ENCODE results near the gene REG1A. TPM values are rescaled to one million over a fixed set of nuclear protein-coding genes. Genes with fewer than 3 reads are reported as not detected.

Gene REG1A
- total RNA-seq, 1 experiment from 2014 or later, result 4.3 TPM

DNA sequence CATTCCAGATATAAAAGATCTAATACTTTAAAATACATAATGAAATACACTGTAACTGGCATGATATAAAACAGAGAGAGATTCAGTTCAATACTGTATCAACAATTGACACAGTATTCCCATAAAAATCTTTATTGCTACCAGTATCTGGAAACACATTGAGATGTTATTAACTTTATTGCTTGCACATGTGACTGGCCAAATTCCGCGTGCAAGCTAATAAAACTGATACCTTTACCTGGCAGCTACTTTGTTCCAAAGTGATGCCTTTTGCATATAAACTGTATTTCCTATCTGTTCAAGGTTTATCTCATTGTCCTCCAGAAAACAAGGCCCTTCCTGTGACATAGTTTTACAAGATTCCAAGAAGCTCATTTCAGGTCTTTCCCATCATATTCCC, 17.1 kb upstream of the REG1A start:
- CTCF ChIA-PET, result no interaction called here

DNA sequence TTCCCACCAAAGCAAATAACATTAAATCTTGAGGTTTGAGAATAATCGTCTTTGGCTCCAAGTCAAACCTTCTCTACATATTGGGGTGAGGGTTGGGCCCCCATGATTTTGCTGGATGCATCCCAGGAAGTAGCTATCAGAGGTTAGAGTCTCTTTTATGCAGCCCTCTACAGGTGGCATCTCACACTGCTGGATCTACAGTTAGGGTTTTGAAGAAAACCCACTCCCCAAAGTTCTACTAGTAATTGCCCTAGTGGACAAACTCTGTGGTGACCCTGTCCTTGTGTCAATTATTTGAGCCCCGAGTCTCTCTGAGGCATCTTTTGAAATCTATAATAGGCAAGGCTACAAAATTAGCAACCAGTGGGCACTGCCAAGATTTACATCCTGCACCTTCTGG, 15.0 kb upstream of the REG1A start:
- no peak overlapping the region for H3K27ac ChIP-seq (ENCODE audit: low read length)
- no TSS peak for BruUV-seq (replicated peaks)
- CTCF ChIA-PET, result no interaction called here
- in situ Hi-C loops (cut with HindIII; ENCODE audit: low pct_unique_long_range_greater_than_20kb, low sequenced_read_pairs), result no loop called here
- H3K27me3 ChIP-seq (ENCODE audit: control insufficient read depth, insufficient read depth, low read length), result no peaks in the 10 kb centered on the region
- no peaks in the 10 kb centered on the region for H3K4me1 ChIP-seq (ENCODE audit: control insufficient read depth, insufficient read depth, low read length)
- no peaks in the 10 kb centered on the region for H3K36me3 ChIP-seq (ENCODE audit: control insufficient read depth, insufficient read depth, low read length)
- ATAC-seq, result no peak
- TF ChIP-seq, protein P1, sequence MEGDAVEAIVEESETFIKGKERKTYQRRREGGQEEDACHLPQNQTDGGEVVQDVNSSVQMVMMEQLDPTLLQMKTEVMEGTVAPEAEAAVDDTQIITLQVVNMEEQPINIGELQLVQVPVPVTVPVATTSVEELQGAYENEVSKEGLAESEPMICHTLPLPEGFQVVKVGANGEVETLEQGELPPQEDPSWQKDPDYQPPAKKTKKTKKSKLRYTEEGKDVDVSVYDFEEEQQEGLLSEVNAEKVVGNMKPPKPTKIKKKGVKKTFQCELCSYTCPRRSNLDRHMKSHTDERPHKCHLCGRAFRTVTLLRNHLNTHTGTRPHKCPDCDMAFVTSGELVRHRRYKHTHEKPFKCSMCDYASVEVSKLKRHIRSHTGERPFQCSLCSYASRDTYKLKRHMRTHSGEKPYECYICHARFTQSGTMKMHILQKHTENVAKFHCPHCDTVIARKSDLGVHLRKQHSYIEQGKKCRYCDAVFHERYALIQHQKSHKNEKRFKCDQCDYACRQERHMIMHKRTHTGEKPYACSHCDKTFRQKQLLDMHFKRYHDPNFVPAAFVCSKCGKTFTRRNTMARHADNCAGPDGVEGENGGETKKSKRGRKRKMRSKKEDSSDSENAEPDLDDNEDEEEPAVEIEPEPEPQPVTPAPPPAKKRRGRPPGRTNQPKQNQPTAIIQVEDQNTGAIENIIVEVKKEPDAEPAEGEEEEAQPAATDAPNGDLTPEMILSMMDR (IDR thresholded peaks at IDR 0.05), result no peak; the same call in 1 of the 2 replicates
- TF ChIP-seq, protein P2, sequence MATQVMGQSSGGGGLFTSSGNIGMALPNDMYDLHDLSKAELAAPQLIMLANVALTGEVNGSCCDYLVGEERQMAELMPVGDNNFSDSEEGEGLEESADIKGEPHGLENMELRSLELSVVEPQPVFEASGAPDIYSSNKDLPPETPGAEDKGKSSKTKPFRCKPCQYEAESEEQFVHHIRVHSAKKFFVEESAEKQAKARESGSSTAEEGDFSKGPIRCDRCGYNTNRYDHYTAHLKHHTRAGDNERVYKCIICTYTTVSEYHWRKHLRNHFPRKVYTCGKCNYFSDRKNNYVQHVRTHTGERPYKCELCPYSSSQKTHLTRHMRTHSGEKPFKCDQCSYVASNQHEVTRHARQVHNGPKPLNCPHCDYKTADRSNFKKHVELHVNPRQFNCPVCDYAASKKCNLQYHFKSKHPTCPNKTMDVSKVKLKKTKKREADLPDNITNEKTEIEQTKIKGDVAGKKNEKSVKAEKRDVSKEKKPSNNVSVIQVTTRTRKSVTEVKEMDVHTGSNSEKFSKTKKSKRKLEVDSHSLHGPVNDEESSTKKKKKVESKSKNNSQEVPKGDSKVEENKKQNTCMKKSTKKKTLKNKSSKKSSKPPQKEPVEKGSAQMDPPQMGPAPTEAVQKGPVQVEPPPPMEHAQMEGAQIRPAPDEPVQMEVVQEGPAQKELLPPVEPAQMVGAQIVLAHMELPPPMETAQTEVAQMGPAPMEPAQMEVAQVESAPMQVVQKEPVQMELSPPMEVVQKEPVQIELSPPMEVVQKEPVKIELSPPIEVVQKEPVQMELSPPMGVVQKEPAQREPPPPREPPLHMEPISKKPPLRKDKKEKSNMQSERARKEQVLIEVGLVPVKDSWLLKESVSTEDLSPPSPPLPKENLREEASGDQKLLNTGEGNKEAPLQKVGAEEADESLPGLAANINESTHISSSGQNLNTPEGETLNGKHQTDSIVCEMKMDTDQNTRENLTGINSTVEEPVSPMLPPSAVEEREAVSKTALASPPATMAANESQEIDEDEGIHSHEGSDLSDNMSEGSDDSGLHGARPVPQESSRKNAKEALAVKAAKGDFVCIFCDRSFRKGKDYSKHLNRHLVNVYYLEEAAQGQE (IDR thresholded peaks at IDR 0.05; ENCODE audit: insufficient read depth in 1 of 2, low read depth in 2 of 2, low read length in 1 of 2), result no peak
- no peak for TF ChIP-seq POLR2AphosphoS5 (IDR thresholded peaks at IDR 0.05; ENCODE audit: low read depth, low read length)
- no peak for TF ChIP-seq SIN3A (IDR thresholded peaks at IDR 0.05; ENCODE audit: borderline replicate concordance, insufficient read depth, low read depth, low read length)
- TF ChIP-seq TCF7L2 (IDR thresholded peaks at IDR 0.05; ENCODE audit: low read depth, low read length), result no peak
- no peak for DNase-seq (ENCODE audit: low read depth, low spot score)
- peaks cover 6% of the 10 kb centered on the region; the same call in 1 of the 2 replicates for H3K9me3 ChIP-seq (ENCODE audit: control insufficient read depth, insufficient read depth, low read depth, low read length)
- no peak overlapping the region for H3K4me3 ChIP-seq (ENCODE audit: low read depth in 2 of 2, low read length in 2 of 2)
- POLR2A ChIA-PET, result no interaction called here
- intact Hi-C loops (cut with micrococcal nuclease; ENCODE audit: unreplicated experiment), result no loop called here

More for the DNA sequence above, 17.1 kb upstream of the REG1A start:
- Histone ChIP-seq H3K9me3 (ENCODE audit: control insufficient read depth, insufficient read depth, low read depth, low read length) (peaks cover 6% of the 10 kb centered on the region; the same call in 1 of the 2 replicates), H3K36me3 (ENCODE audit: control insufficient read depth, insufficient read depth, low read length) (no peaks in the 10 kb centered on the region), H3K27ac (ENCODE audit: low read length) (no peak overlapping the region), H3K4me3 (ENCODE audit: low read depth in 2 of 2, low read length in 2 of 2) (no peak overlapping the region), H3K27me3 (ENCODE audit: control insufficient read depth, insufficient read depth, low read length) (no peaks in the 10 kb centered on the region), H3K4me1 (ENCODE audit: control insufficient read depth, insufficient read depth, low read length) (no peaks in the 10 kb centered on the region)
- POLR2A ChIA-PET, result no interaction called here
- intact Hi-C loops (cut with micrococcal nuclease; ENCODE audit: unreplicated experiment), result no loop called here
- DNase-seq (ENCODE audit: low read depth, low spot score) (no peak), ATAC-seq (no peak)
- BruUV-seq (replicated peaks), result no TSS peak
- in situ Hi-C loops (cut with HindIII; ENCODE audit: low pct_unique_long_range_greater_than_20kb, low sequenced_read_pairs), result no loop called here
- TF ChIP-seq, protein P1 (IDR thresholded peaks at IDR 0.05), result no peak
- TF ChIP-seq TCF7L2 (IDR thresholded peaks at IDR 0.05; ENCODE audit: low read depth, low read length), result no peak
- TF ChIP-seq SIN3A (IDR thresholded peaks at IDR 0.05; ENCODE audit: borderline replicate concordance, insufficient read depth, low read depth, low read length), result no peak
- no peak for TF ChIP-seq POLR2AphosphoS5 (IDR thresholded peaks at IDR 0.05; ENCODE audit: low read depth, low read length)
- TF ChIP-seq, protein P2 (IDR thresholded peaks at IDR 0.05; ENCODE audit: insufficient read depth in 1 of 2, low read depth in 2 of 2, low read length in 1 of 2), result no peak

All from Panc1 (cell line).